ENCODE data around the gene CNST.
A peak's percentile ranks its signal among the peaks of the same experiment; 100 is the strongest.
"Not testable (repeated sequence)": the region's sequence is repeated elsewhere in the genome, so short reads cannot be mapped to it uniquely, and the experiment has no call there.

Gene CNST

DNA sequence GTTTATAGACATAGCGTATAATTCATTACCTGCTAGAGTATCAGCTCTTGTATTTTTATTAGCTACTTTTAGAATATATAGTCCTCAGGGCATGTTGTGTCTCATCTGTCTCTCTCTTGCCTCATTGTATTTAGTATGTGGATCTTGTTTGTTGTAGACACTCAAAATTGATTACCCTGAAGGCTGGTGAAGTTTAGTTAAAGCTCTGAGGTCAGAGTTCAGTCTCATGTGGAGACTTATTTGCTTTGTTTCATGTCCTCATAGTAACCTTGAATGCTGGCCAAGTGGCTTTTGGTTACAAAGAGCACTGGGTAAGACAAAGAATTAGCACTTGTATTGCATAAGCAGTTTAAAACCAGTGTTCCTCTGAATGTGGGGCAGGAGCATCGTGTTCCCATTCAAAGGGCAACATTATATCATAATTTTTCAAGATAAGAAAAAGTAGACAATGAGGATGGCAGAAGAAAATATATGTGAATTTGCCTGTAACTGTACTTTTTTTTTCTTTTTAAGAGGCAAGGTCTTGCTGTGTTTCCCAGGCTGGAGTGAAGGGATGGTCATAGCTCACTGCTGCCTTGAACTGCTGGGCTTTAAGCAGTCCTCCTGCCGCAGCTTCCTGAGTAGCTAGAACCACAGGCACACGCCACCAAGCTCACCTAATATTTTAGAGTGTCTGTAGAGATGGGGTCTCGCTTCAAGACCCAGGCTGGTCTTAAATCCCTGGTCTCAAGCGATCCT, 17.4 kb downstream of the CNST start:
- DNase-seq = peak; percentile 64 to 71

DNA sequence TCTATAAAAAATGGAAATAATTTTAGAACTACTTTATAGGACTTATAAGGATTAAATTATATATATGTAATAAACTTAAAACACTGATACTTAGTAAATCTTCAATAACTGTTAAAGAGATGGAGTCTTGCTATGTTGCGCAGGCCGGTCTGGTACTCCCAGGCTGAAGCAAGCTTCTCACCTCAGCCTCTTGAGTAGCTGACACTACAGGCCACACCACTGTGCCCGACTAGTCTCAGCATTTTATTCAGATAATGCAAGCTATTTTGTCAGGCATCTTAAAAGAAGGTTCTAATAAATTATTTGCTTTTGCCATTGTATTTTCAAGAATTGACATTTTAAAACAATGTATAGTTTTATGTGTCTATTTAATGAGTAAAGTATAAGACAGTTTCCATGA, 20.8 kb downstream of the CNST start:
- no peak for DNase-seq

DNA sequence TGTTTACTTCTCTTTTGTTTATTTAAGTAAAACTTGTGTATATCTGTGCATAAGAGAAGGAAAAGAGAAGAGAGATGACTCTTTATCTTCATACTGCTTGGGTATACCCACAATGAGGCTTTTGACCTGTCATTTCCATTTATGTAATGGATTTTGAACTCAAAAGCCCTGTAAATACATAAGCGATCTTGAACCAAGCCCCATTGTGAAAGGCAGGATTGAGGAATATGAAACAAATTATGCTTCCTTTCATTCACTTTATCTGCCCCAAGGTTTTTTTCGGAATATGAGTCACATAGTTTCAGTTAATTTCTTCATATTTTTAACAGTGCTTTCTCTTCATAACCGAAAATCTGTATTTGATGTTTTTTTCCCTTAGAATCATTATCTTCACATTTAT, 21.4 kb downstream of the CNST start:
- peak; percentile 56 to 62 for DNase-seq

DNA sequence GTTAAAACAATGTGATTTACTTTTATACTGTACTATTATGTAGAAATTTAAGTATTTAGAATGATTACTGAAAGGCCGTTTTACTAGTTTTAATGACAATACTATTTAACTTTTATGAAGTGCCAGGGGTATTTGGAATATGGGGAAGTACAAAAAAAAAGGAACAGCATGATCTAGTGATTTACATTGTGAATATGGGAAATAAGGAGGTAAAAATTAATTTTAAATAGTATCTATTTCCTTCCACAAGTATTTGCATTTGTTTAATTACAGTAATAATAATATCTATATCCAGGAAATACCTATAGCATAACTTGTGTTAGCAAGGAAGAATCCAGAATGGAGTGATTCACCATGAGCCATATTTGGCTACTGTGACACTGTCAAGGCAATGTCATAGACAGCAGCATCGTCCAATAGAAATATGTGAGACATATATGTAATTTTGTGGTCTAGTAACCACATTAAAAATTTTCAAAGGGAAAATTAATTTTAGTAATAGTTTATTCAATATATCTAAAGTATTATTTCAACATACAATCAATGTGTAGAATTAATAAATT, 22.0 kb downstream of the CNST start:
- DNase-seq = peak in 1 of 2 experiments; percentile 9

- not testable (repeated sequence) for DNase-seq
Observed at GRCh38 chr1:246589919-246590318, 23.7 kb downstream of the CNST start.

DNA sequence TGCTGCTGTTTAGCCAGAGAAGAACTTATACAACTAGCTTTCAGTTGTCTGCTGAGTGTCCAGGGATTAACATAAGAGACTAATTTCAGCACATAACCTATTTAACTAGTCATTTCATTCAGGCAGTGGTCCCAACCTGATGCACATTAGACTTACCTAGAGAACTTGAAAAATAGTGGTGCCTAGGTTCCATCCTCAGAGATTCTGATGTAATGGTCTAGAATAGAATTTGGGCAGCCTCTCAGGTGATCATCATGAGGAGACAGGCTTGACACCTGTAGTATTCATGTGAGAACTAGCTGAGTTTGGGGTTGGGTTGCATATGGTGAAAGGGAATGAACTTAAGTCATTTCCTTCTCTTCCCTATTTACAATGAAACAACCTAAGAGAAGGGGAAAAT, 24.8 kb downstream of the CNST start:
- DNase-seq = no peak

DNA sequence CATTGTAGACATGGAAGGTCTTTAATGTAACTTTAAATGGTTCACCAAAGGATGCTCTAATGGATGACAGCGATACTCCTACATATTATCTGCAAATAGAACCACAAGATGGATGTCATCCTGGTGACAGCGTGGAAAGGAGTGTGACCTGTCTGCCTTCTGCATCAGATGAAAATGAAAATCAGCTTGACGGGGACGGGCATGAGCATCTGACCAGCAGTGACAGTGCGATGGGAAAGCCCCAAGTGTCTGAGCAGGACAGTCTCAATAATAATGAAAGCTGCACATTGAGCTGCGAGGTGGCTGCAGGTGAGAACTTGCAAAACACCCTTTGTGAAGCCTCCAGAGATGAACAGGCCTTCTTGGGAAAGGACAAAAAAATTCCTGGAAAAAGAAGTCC, 25.2 kb downstream of the CNST start:
- DNase-seq = no peak

GRCh38 chr1:246591958-246592357, 25.7 kb downstream of the CNST start:
- DNase-seq = no peak

DNA sequence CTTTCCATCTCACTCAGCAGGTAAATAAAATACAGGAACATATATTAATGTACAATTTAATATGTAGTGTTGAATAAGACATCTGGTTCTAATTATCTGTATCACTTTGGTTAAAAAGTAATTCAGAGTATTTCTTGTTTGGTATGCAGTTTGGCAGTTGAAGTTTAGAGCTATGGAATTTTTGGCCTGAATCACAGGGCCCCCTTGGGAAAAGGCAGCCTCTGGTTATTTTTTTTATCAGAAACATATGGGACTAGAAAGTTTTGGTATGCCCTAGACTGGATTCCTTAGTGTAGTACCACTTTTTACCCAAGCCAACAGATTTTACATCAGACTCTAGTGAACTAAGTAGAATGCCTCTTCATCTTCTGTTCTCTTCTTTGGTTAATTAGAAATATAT, 26.4 kb downstream of the CNST start:
- no peak for DNase-seq

- DNase-seq = no peak
Observed at GRCh38 chr1:246595146-246595545, 28.9 kb downstream of the CNST start.

DNA sequence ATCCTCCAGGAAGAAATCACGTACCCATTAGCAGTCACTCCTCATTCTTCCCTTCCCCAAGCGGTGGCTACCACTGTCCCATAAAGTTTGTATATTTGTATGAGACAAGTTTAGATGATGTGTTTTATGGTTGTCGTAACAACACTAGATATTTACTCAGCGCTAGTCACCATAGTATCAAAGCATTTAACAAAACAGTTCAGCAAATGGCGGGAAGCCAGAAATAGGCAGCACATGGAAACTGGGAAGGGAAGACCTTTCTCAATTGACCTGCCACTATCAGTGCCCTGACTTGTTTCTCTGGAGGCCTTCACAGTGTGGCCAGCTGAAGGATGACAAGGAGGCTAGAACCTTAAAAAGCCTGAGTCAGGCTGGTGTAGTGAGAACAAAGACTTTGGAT, 31.1 kb downstream of the CNST start:
- DNase-seq = no peak

DNA sequence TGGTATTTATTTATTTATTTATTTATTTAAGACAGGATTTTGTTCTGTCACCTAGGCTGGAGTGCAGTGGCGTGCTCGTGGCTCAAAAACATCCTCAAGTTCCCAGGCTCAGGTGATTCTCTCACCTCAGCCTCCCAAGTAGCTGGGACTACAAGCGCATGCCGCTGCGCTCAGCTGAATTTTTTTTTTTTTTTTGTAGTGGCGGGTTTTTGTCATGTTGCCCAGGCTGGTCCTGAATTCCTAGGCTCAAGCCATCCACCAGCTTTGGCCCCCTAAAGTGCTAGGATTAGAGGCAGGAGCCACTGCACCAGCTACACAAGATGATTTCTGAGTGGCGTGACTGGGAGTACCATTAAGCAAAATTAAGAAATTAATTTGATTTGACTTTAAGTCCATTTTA, 31.7 kb downstream of the CNST start:
- no peak for DNase-seq

DNA sequence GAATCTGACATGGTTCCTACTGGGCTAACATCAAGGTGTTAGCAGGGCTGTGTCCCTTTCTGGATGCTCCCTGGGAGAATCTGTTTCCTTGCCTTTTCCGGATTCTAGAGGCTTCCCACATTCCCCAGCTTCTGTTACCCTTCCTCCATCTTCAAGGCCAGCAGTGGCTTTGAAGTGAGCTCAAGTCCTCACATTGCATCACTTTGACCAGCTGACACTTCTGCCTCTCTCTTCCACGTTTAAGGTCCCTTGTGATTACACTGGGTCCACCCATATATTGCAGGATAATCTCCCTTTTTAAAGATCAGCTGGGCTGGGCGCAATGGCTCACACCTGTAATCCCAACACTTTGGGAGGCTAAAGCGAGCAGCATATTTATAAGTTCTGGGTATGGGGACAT, 33.1 kb downstream of the CNST start:
- no peak for DNase-seq

- DNase-seq = no peak
Observed at GRCh38 chr1:246600579-246600978, 34.3 kb downstream of the CNST start.

- DNase-seq = no peak
Observed at GRCh38 chr1:246602194-246602593, 35.9 kb downstream of the CNST start.

GRCh38 chr1:246605231-246605630, 39.0 kb downstream of the CNST start:
- DNase-seq = not testable (repeated sequence)

GRCh38 chr1:246607462-246607861, 41.2 kb downstream of the CNST start:
- DNase-seq = no peak

- peak; percentile 96 to 97 for DNase-seq
Observed at GRCh38 chr1:246608616-246609376, 42.5 kb downstream of the CNST start.

GRCh38 chr1:246609632-246610031, 43.4 kb downstream of the CNST start:
- DNase-seq = no peak

DNA sequence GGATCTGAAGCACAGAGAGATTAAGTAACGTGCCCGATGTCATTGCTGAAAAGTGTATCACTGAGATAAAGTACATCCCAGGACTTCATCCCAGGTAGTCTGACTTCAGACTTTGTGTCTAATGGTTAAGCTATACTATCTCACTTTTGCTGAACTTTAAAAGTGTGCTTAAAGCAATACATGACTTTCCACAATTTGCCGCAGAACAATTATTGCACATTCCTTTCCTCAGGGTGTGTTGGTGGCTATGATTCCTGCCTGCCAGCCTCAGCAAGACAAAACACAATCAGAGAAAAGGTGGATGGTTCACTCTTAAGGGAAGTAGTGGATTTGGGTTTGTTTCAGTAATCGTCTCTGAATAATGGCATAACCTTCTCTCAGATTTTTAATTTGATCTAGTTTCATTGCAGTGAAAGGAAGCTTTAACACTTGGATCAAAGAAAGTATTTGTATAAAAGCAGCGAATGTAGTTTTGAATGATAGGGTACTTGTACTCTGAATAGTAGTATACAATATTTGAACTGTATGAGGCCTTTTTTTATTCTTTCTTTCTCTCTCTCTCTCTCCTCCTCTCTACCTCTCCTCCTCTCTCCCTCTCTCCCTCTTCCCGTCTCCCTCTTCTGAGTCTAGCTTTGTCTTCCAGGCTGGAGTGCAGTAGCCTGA, 47.0 kb downstream of the CNST start:
- DNase-seq = no peak

DNA sequence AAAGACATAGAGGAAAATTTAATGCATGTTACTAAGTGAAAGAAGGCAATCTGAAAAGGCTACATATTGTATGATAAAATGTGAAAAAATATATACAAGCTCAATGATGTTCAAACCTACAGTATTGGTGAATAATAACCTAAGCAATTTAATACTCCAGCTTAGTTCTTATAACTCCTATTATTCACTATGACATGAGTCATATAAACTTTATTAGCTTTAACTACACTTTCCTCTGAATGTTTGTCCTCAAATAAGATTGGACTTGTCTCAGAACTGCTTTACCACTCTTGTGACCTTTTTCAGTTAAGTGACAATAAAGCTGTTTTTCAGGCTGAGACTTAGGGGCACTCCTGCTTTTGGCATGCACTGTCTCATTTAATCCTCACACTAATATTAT, 50.9 kb downstream of the CNST start:
- DNase-seq = no peak

GRCh38 chr1:246617768-246618167, 51.5 kb downstream of the CNST start:
- DNase-seq = no peak

- no peak for DNase-seq
Observed at GRCh38 chr1:246618240-246618808, 52.1 kb downstream of the CNST start.
